ENCODE results near the gene SCN1B.

The SCN1B gene

DNA sequence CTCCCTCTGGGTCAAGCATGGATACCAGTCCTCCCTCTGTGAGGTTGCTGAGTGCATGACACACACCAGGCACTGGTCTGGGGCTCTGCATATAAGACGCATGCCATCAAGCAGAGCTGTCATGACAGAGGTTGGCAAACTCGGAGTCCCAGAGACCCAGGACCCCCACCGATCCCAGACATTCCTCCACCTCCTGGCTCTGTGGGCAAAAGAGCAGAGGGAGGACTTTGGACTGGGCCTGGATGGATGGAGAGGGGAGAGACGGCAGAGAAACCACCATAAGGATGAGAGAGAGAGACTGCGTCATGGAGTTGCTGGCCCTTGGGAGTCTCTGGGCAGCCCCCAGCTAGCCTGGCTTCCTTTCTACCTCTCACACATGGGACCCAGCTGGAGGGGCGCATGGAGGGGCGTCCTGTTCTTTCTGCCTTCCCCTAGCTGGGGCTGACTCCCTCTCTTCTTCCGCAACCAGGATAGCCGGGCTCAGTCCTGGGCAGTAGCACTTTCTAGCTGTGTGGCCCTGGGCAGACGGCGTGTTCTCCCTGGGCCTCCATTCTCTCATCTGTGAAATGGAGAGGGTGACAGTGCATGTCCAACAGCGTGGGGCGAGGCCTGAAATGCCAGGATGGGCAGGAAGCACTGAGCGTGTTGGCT, 12.8 kb downstream of the SCN1B start:
- no peak overlapping the region for H4K91ac ChIP-seq (ENCODE audit: low read length)
- no peaks in the 10 kb centered on the region for H3K9me3 ChIP-seq (ENCODE audit: control insufficient read depth, low read length)
- H3K27me3 ChIP-seq (ENCODE audit: control insufficient read depth in 1 of 2, insufficient read depth in 1 of 2, low read length in 2 of 2) = peaks cover 0 to 11% of the 10 kb centered on the region in 2 experiments
- H3K27ac ChIP-seq (ENCODE audit: low read length, poor library complexity, severe bottlenecking) = no peak overlapping the region
- H2AFZ ChIP-seq (ENCODE audit: low read depth, low read length) = no peak overlapping the region
- no peak overlapping the region for H3K4ac ChIP-seq (ENCODE audit: low read depth in 1 of 2, low read length in 2 of 2)
- H3K14ac ChIP-seq (ENCODE audit: low read length in 2 of 2) = peak overlapping the region in 1 of 2 experiments; percentile 77
- no peak overlapping the region for H3K4me2 ChIP-seq (ENCODE audit: low read length, poor library complexity, severe bottlenecking)
- no peak overlapping the region for H3K9ac ChIP-seq (ENCODE audit: low read length)
- H3K4me1 ChIP-seq (ENCODE audit: control insufficient read depth, insufficient read depth, low read depth, low read length) = peaks cover 26% of the 10 kb centered on the region
- peak overlapping the region in 1 of 2 experiments; percentile 24 for H2BK12ac ChIP-seq (ENCODE audit: low read length in 2 of 2)
- no peak for DNase-seq
- no peak overlapping the region for H4K8ac ChIP-seq (ENCODE audit: low read length)
- whole genome bisulfite sequencing = 85% methylated on average over 12 of the region's 14 CpGs
- H3K4me3 ChIP-seq (ENCODE audit: insufficient read depth in 1 of 2, low read depth in 1 of 2, low read length in 2 of 2) = no peak overlapping the region
- peak overlapping the region; percentile 44 for H2AK5ac ChIP-seq (ENCODE audit: low read length, severe bottlenecking)
- H3K18ac ChIP-seq (ENCODE audit: low read depth in 1 of 2, low read length in 2 of 2) = no peak overlapping the region
- no peaks in the 10 kb centered on the region for H3K36me3 ChIP-seq (ENCODE audit: control insufficient read depth in 1 of 2, insufficient read depth in 2 of 2, low read depth in 1 of 2, low read length in 2 of 2)
- no peak overlapping the region for H2BK120ac ChIP-seq (ENCODE audit: low read depth, low read length)
- H2BK5ac ChIP-seq (ENCODE audit: low read depth, low read length, poor library complexity, severe bottlenecking) = no peak overlapping the region
- H3K79me1 ChIP-seq (replicated peaks; ENCODE audit: low read length, poor library complexity, severe bottlenecking) = no peaks in the 10 kb centered on the region
- H3K23ac ChIP-seq (ENCODE audit: low read length in 2 of 2) = peak overlapping the region in 1 of 2 experiments; percentile 19
- H2BK15ac ChIP-seq (ENCODE audit: low read depth, poor library complexity, severe bottlenecking) = no peak overlapping the region

DNA sequence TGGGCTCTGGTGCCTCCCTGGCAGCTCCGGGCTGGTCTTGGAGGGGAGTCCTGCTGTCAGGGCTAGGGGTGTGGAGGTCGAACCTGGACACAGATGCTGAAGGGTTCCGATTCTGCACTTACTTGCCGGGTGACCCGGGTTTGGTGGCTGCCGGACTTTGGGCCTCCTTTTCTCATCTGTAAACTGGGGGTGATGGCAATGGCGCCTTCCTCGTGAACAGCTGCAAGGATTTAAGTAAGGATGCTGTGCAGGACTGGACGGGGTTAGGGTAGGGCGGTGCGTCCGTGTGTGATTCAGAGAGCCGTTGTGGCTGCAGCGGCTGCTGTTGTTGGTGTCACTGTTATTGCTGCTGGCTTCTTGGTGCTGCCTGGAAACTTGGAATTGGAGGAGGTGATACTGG, 13.6 kb downstream of the SCN1B start:
- H4K91ac ChIP-seq (ENCODE audit: low read length) = no peak overlapping the region
- H2BK5ac ChIP-seq (ENCODE audit: low read depth, low read length, poor library complexity, severe bottlenecking) = no peak overlapping the region
- no peak overlapping the region for H3K9ac ChIP-seq (ENCODE audit: low read length)
- H3K27ac ChIP-seq (ENCODE audit: low read length, poor library complexity, severe bottlenecking) = no peak overlapping the region
- no peaks in the 10 kb centered on the region for H3K36me3 ChIP-seq (ENCODE audit: control insufficient read depth in 1 of 2, insufficient read depth in 2 of 2, low read depth in 1 of 2, low read length in 2 of 2)
- no peak overlapping the region for H2AK5ac ChIP-seq (ENCODE audit: low read length, severe bottlenecking)
- DNase-seq = no peak
- no peak overlapping the region for H3K4me3 ChIP-seq (ENCODE audit: insufficient read depth in 1 of 2, low read depth in 1 of 2, low read length in 2 of 2)
- H3K23ac ChIP-seq (ENCODE audit: low read length in 2 of 2) = no peak overlapping the region
- no peak overlapping the region for H3K14ac ChIP-seq (ENCODE audit: low read length in 2 of 2)
- H3K9me3 ChIP-seq (ENCODE audit: control insufficient read depth, low read length) = no peaks in the 10 kb centered on the region
- no peak overlapping the region for H3K4me2 ChIP-seq (ENCODE audit: low read length, poor library complexity, severe bottlenecking)
- H3K18ac ChIP-seq (ENCODE audit: low read depth in 1 of 2, low read length in 2 of 2) = no peak overlapping the region
- H3K79me1 ChIP-seq (replicated peaks; ENCODE audit: low read length, poor library complexity, severe bottlenecking) = no peaks in the 10 kb centered on the region
- no peak overlapping the region for H2BK12ac ChIP-seq (ENCODE audit: low read length in 2 of 2)
- no peak overlapping the region for H2BK15ac ChIP-seq (ENCODE audit: low read depth, poor library complexity, severe bottlenecking)
- H2BK120ac ChIP-seq (ENCODE audit: low read depth, low read length) = no peak overlapping the region
- 92% methylated on average over 14 of the region's 14 CpGs for WGBS
- H2AFZ ChIP-seq (ENCODE audit: low read depth, low read length) = no peak overlapping the region
- no peak overlapping the region for H3K4ac ChIP-seq (ENCODE audit: low read depth in 1 of 2, low read length in 2 of 2)
- H3K4me1 ChIP-seq (ENCODE audit: control insufficient read depth, insufficient read depth, low read depth, low read length) = peaks cover 26% of the 10 kb centered on the region
- H4K8ac ChIP-seq (ENCODE audit: low read length) = no peak overlapping the region
- peaks cover 0 to 11% of the 10 kb centered on the region in 2 experiments for H3K27me3 ChIP-seq (ENCODE audit: control insufficient read depth in 1 of 2, insufficient read depth in 1 of 2, low read length in 2 of 2)

DNA sequence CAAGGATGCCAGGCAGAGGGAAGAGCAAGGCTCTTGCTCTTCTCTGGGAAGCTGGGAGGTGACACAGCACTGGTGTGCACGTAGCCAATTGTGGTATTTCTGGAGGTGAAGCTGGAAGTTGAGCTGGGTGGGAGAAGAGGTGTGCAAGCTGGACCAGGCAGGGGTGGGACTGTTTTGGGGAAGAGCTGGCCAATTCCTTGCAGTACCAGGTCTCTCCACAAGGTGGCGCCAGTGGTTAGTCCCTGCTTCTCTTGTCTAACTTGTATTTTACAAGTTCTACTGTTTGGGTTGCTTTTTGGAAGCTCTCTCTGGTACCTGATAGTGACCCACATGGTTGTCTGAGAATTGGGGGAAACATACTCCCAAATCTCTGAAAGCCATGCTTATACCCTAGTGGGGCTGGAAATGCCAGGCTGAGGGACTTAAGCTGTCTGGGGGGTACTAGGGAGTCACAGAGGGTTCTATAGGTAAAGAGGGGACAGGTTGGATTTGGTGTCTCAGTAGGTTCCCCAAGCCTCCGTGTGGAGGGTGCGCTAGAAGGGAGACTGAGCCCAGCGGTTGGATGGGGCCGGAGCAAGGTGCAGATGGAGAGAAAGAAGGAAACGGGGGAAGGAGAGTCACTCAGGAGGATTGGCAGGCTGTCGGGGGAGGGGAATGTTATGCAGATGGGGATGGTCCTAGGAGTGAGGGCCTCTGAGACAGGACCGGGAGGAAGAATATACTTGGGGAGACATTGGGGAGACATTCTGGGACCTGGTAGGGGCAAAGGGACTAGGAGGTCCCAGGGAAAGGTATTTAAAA, 14.2 kb downstream of the SCN1B start:
- no peak overlapping the region for H3K23ac ChIP-seq (ENCODE audit: low read length in 2 of 2)
- H3K4me2 ChIP-seq (ENCODE audit: low read length, poor library complexity, severe bottlenecking) = no peak overlapping the region
- no peaks in the 10 kb centered on the region for H3K9me3 ChIP-seq (ENCODE audit: control insufficient read depth, low read length)
- H3K4me3 ChIP-seq (ENCODE audit: insufficient read depth in 1 of 2, low read depth in 1 of 2, low read length in 2 of 2) = no peak overlapping the region
- H3K36me3 ChIP-seq (ENCODE audit: control insufficient read depth in 1 of 2, insufficient read depth in 2 of 2, low read depth in 1 of 2, low read length in 2 of 2) = no peaks in the 10 kb centered on the region
- H3K79me1 ChIP-seq (replicated peaks; ENCODE audit: low read length, poor library complexity, severe bottlenecking) = no peaks in the 10 kb centered on the region
- no peak overlapping the region for H3K18ac ChIP-seq (ENCODE audit: low read depth in 1 of 2, low read length in 2 of 2)
- H3K14ac ChIP-seq (ENCODE audit: low read length in 2 of 2) = no peak overlapping the region
- WGBS = 69% methylated on average over 9 of the region's 9 CpGs
- H2BK120ac ChIP-seq (ENCODE audit: low read depth, low read length) = no peak overlapping the region
- no peak overlapping the region for H4K91ac ChIP-seq (ENCODE audit: low read length)
- no peak overlapping the region for H4K8ac ChIP-seq (ENCODE audit: low read length)
- no peak overlapping the region for H2AK5ac ChIP-seq (ENCODE audit: low read length, severe bottlenecking)
- no peak overlapping the region for H2BK5ac ChIP-seq (ENCODE audit: low read depth, low read length, poor library complexity, severe bottlenecking)
- H3K9ac ChIP-seq (ENCODE audit: low read length) = no peak overlapping the region
- H3K4me1 ChIP-seq (ENCODE audit: control insufficient read depth, insufficient read depth, low read depth, low read length) = peaks cover 27% of the 10 kb centered on the region
- H2AFZ ChIP-seq (ENCODE audit: low read depth, low read length) = no peak overlapping the region
- DNase-seq = peak; percentile 51
- no peak overlapping the region for H3K27ac ChIP-seq (ENCODE audit: low read length, poor library complexity, severe bottlenecking)
- H3K4ac ChIP-seq (ENCODE audit: low read depth in 1 of 2, low read length in 2 of 2) = no peak overlapping the region
- H2BK12ac ChIP-seq (ENCODE audit: low read length in 2 of 2) = no peak overlapping the region
- H3K27me3 ChIP-seq (ENCODE audit: control insufficient read depth in 1 of 2, insufficient read depth in 1 of 2, low read length in 2 of 2) = peaks cover 0 to 11% of the 10 kb centered on the region in 2 experiments
- no peak overlapping the region for H2BK15ac ChIP-seq (ENCODE audit: low read depth, poor library complexity, severe bottlenecking)

DNA sequence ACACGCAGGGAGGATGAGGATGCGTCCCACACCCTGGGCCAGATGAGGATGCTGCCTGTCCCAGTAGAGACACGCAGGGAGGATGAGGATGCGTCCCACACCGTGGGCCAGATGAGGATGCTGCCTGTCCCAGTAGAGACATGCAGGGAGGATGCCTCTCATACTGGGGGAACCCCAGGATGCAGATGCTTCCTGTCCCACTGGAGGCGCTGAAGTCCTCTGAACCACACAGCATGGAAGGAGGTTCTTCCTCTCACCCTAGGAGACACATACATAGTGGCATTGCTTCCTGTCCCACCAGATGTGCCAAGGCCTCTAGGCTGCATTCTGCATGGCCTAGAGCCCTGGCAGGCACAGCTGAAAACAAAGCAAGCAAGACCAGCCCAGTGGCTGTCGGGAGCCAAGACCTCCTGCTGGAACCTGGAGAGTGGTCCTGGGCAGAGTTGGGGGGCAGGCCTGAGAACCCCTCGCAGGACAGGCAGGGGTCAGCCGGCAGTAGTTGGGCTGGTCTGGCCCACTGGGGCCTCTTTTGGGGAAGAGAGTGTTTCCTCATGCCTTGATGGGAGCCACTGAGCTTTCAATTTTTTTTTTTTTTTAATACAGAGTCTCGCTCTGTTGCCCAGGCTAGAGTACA, 15.5 kb downstream of the SCN1B start:
- Histone ChIP-seq H2BK15ac (ENCODE audit: low read depth, poor library complexity, severe bottlenecking) (no peak overlapping the region), H3K27me3 (ENCODE audit: control insufficient read depth in 1 of 2, insufficient read depth in 1 of 2, low read length in 2 of 2) (peaks cover 0 to 11% of the 10 kb centered on the region in 2 experiments), H4K91ac (ENCODE audit: low read length) (no peak overlapping the region), H3K4me1 (ENCODE audit: control insufficient read depth, insufficient read depth, low read depth, low read length) (peaks cover 22% of the 10 kb centered on the region), H3K36me3 (ENCODE audit: control insufficient read depth in 1 of 2, insufficient read depth in 2 of 2, low read depth in 1 of 2, low read length in 2 of 2) (no peaks in the 10 kb centered on the region), H3K14ac (ENCODE audit: low read length in 2 of 2) (no peak overlapping the region), H3K23ac (ENCODE audit: low read length in 2 of 2) (no peak overlapping the region), H3K4me2 (ENCODE audit: low read length, poor library complexity, severe bottlenecking) (no peak overlapping the region), H3K27ac (ENCODE audit: low read length, poor library complexity, severe bottlenecking) (no peak overlapping the region), H2BK12ac (ENCODE audit: low read length in 2 of 2) (no peak overlapping the region), H4K8ac (ENCODE audit: low read length) (no peak overlapping the region), H3K9me3 (ENCODE audit: control insufficient read depth, low read length) (no peaks in the 10 kb centered on the region), H2AFZ (ENCODE audit: low read depth, low read length) (no peak overlapping the region), H2BK120ac (ENCODE audit: low read depth, low read length) (no peak overlapping the region), H3K18ac (ENCODE audit: low read depth in 1 of 2, low read length in 2 of 2) (no peak overlapping the region), H2BK5ac (ENCODE audit: low read depth, low read length, poor library complexity, severe bottlenecking) (no peak overlapping the region), H3K79me1 (replicated peaks; ENCODE audit: low read length, poor library complexity, severe bottlenecking) (no peaks in the 10 kb centered on the region), H3K4me3 (ENCODE audit: insufficient read depth in 1 of 2, low read depth in 1 of 2, low read length in 2 of 2) (no peak overlapping the region), H3K9ac (ENCODE audit: low read length) (no peak overlapping the region), H2AK5ac (ENCODE audit: low read length, severe bottlenecking) (no peak overlapping the region), H3K4ac (ENCODE audit: low read depth in 1 of 2, low read length in 2 of 2) (no peak overlapping the region)
- 80% methylated on average over 10 of the region's 10 CpGs for WGBS
- peak; percentile 41 for DNase-seq

Data from mesenchymal stem cell (in vitro differentiated cells and primary cell).